Liver (tissue), 9 donors: Measurements from ENCODE around the gene GLRX5. TPM values are rescaled to one million over a fixed set of nuclear protein-coding genes. Genes with fewer than 3 reads are reported as not detected.

Source experiments
- DNase-seq: peaks from one replicate; pipeline ENCODE4 v3.0.0-alpha.2; 2017; ENCODE audit warnings: low spot score
- H3K27ac ChIP-seq, 2 donors: one replicate each; pipeline ENCODE4 v1.7.0; 2013; ENCODE audit warnings: inconsistent platforms in 2 of 2, low read length in 2 of 2, control low read depth in 1 of 2, low read depth in 1 of 2, mild to moderate bottlenecking in 1 of 2
- H3K27me3 ChIP-seq, 4 donors: one replicate each; pipeline versions ENCODE4 v1.6.1 to v1.7.0; 2013; ENCODE audit warnings: low read length in 3 of 4, inconsistent platforms in 1 of 4, mild to moderate bottlenecking in 1 of 4, moderate library complexity in 1 of 4; ENCODE audit not compliant: control insufficient read depth in 4 of 4, insufficient read depth in 4 of 4
- H3K36me3 ChIP-seq, 4 donors: one replicate each; pipeline versions ENCODE4 v1.6.1 to v1.7.0; 2013; ENCODE audit warnings: low read length in 3 of 4, mild to moderate bottlenecking in 3 of 4, low read depth in 1 of 4, moderate library complexity in 1 of 4; ENCODE audit not compliant: control insufficient read depth in 4 of 4, insufficient read depth in 3 of 4
- H3K4me1 ChIP-seq, 4 donors: one replicate each; pipeline versions ENCODE4 v1.6.1 to v1.7.0; 2013; ENCODE audit warnings: low read length in 3 of 4, mild to moderate bottlenecking in 3 of 4, moderate library complexity in 1 of 4; ENCODE audit not compliant: control insufficient read depth in 4 of 4, insufficient read depth in 4 of 4
- H3K4me3 ChIP-seq, 3 donors: one replicate each; pipeline versions ENCODE4 v1.6.1 to v1.7.0; 2013; ENCODE audit warnings: low read length in 3 of 3, control low read depth in 1 of 3, low read depth in 1 of 3, mild to moderate bottlenecking in 1 of 3
- H3K9ac ChIP-seq, 2 donors: one replicate each; pipeline ENCODE4 v1.7.0; 2013; ENCODE audit warnings: low read length in 2 of 2, mild to moderate bottlenecking in 2 of 2, moderate library complexity in 2 of 2, control low read depth in 1 of 2, low read depth in 1 of 2
- H3K9me3 ChIP-seq, 4 donors: one replicate each; pipeline versions ENCODE4 v1.6.1 to v1.7.0; 2013; ENCODE audit warnings: low read length in 3 of 4; ENCODE audit not compliant: control insufficient read depth in 4 of 4
- CTCF ChIP-seq: fragments of 150-350 bp; IDR thresholded peaks from 2 replicates; pipeline ENCODE4 v1.5.1; 2017; ENCODE audit warnings: improper control_type of control experiment, low read depth, low read length; ENCODE audit not compliant: missing input control
- FOXA1 ChIP-seq: IDR thresholded peaks from 2 replicates; pipeline ENCODE4 v1.6.1; 2016; ENCODE audit warnings: antibody characterized with exemption
- FOXA2 ChIP-seq: IDR thresholded peaks from 2 replicates; pipeline ENCODE4 v1.6.1; 2016; ENCODE audit warnings: antibody characterized with exemption
- HNF4A ChIP-seq, 2 donors: conservative IDR thresholded peaks; 2 replicates each; pipeline ENCODE4 v1.6.1; 2016; ENCODE audit warnings: antibody characterized with exemption in 2 of 2, mild to moderate bottlenecking in 2 of 2
- JUND ChIP-seq, 2 donors: IDR thresholded peaks; 2 replicates each; pipeline ENCODE4 v1.6.1; 2016; ENCODE audit warnings: antibody characterized with exemption in 2 of 2
- MAX ChIP-seq: IDR thresholded peaks from 2 replicates; pipeline ENCODE4 v1.6.1; 2016; ENCODE audit warnings: antibody characterized with exemption
- NR2F2 ChIP-seq: IDR thresholded peaks from 2 replicates; pipeline ENCODE4 v1.6.1; 2016; ENCODE audit warnings: antibody characterized with exemption
- RAD21 ChIP-seq, 2 donors: IDR thresholded peaks; 2 replicates each; pipeline ENCODE4 v1.6.1; 2016; ENCODE audit warnings: antibody characterized with exemption in 2 of 2, mild to moderate bottlenecking in 2 of 2
- RXRA ChIP-seq, 2 donors: IDR thresholded peaks; 2 replicates each; pipeline ENCODE4 v1.6.1; 2017 to 2018; ENCODE audit warnings: antibody characterized with exemption in 2 of 2, mild to moderate bottlenecking in 1 of 2
- SP1 ChIP-seq: IDR thresholded peaks from 2 replicates; pipeline ENCODE4 v1.6.1; 2018; ENCODE audit warnings: antibody characterized with exemption, mild to moderate bottlenecking
- TAF1 ChIP-seq: conservative IDR thresholded peaks from 2 replicates; pipeline ENCODE4 v1.6.1; 2016; ENCODE audit warnings: antibody characterized with exemption, mild to moderate bottlenecking
- YY1 ChIP-seq: IDR thresholded peaks from 2 replicates; pipeline ENCODE4 v1.6.1; 2016; ENCODE audit warnings: antibody characterized with exemption, mild to moderate bottlenecking
- WGBS: extraction: QIAGEN DNeasy Blood & Tissue Kit; methylation state at CpG from one replicate; pipeline ENCODE4 v1.1.7; 2013; 5-methylcytosine and 5-hydroxymethylcytosine counted together
- polyA plus RNA-seq, 2 donors: library from polyadenylated mRNA; stranded (reverse) in 1 of 2; unstranded in 1 of 2; fragments of 200-250 nt in 1 of 2; fragments of >200 nt in 1 of 2; fragmentation: Nextera tagmentation in 1 of 2; extraction: Ambion mirVana in 1 of 2; gene quantifications; one replicate each; pipeline versions ENCODE4 v1.2.1 to v1.2.3, GENCODE V29; 2013 to 2015
- total RNA-seq, 2 donors: library from RNA; depleted of rRNA; stranded (reverse); fragments of >200 nt; gene quantifications; one replicate each; pipeline ENCODE4 v1.2.3, GENCODE V29; 2014
- TF ChIP-seq, protein P1 (sequence below): IDR thresholded peaks from 2 replicates; pipeline ENCODE4 v1.6.1; 2016; ENCODE audit warnings: antibody characterized with exemption
- donor health status: healthy.
- donor health status: healthy.
- donor health status: healthy.
- donor health status: healthy.
- donor health status: healthy.

GLRX5 gene
- total and polyA plus RNA-seq, 4 donors = 28.4 to 172 (median 39.7) TPM

GRCh38 chr14:95551435-95551834, 16.6 kb downstream of the GLRX5 start:
- no peaks in the 10 kb centered on the region for H3K9me3 ChIP-seq
- H3K4me1 ChIP-seq = peaks cover 0 to 9% (median 5%) of the 10 kb centered on the region in 4 donors
- H3K4me3 ChIP-seq = no peak overlapping the region
- no peak for TF ChIP-seq FOXA1
- TF ChIP-seq JUND (IDR thresholded peaks at IDR 0.05) = no peak
- TF ChIP-seq FOXA2 = no peak
- no peak for TF ChIP-seq MAX
- 98% methylated on average over 1 of the region's 1 CpG for WGBS
- peaks cover 0 to 6% (median 1%) of the 10 kb centered on the region in 4 donors for H3K36me3 ChIP-seq
- H3K27ac ChIP-seq = no peak overlapping the region
- H3K9ac ChIP-seq = no peak overlapping the region
- DNase-seq = no peak
- no peaks in the 10 kb centered on the region for H3K27me3 ChIP-seq

- 94% methylated on average over 7 of the region's 7 CpGs for WGBS
- Histone ChIP-seq H3K9ac (no peak overlapping the region), H3K27me3 (no peaks in the 10 kb centered on the region), H3K27ac (no peak overlapping the region), H3K4me1 (peaks cover 0 to 9% (median 5%) of the 10 kb centered on the region in 4 donors), H3K4me3 (no peak overlapping the region), H3K36me3 (no peaks in the 10 kb centered on the region), H3K9me3 (no peaks in the 10 kb centered on the region)
- DNase-seq = no peak
- TF ChIP-seq RXRA (IDR thresholded peaks at IDR 0.05) = no peak
- TF ChIP-seq HNF4A (conservative IDR thresholded peaks at IDR 0.05) = no peak
- TF ChIP-seq SP1 = no peak
- no peak for TF ChIP-seq FOXA1
- TF ChIP-seq MAX = no peak
- TF ChIP-seq NR2F2 = no peak
Observed at GRCh38 chr14:95553141-95553540, 18.3 kb downstream of the GLRX5 start.

GRCh38 chr14:95555053-95555452, 20.2 kb downstream of the GLRX5 start:
- Histone ChIP-seq H3K4me1 (peaks cover 0 to 10% (median 4%) of the 10 kb centered on the region in 4 donors), H3K9ac (no peak overlapping the region), H3K36me3 (no peaks in the 10 kb centered on the region), H3K4me3 (no peak overlapping the region), H3K27me3 (no peaks in the 10 kb centered on the region), H3K27ac (no peak overlapping the region), H3K9me3 (no peaks in the 10 kb centered on the region)
- 99% methylated on average over 10 of the region's 10 CpGs for WGBS
- DNase-seq = no peak
- TF ChIP-seq YY1 = no peak
- no peak for TF ChIP-seq RAD21 (IDR thresholded peaks at IDR 0.05)
- TF ChIP-seq RXRA (IDR thresholded peaks at IDR 0.05) = no peak
- TF ChIP-seq TAF1 = no peak

DNA sequence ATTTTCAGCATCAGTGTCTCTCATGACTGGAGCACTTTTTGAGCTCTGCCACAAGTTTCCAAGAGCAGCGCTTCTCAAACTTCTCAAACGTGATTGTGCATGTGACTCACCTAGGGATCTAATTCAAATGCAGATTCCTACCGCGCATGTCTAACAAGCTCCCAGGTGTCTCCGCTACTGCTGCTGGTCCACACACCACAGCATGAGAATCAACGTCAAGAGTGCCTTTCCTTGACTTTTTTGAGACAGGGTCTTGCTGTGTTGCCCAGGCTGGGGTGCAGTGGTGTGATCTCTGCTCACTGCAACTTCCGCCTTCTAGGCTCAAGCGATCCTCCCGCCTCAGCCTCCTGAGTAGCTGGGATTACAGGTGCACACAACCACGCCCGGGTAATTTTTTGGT, 22.4 kb downstream of the GLRX5 start:
- WGBS = 94% methylated on average over 11 of the region's 11 CpGs
- Histone ChIP-seq H3K4me1 (peaks cover 0 to 9% (median 3%) of the 10 kb centered on the region in 4 donors), H3K27me3 (no peaks in the 10 kb centered on the region)

More for the DNA sequence above, 22.4 kb downstream of the GLRX5 start:
- TF ChIP-seq FOXA1 = no peak
- TF ChIP-seq TAF1 = no peak
- TF ChIP-seq, protein P1, sequence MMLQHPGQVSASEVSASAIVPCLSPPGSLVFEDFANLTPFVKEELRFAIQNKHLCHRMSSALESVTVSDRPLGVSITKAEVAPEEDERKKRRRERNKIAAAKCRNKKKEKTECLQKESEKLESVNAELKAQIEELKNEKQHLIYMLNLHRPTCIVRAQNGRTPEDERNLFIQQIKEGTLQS = no peak
- TF ChIP-seq NR2F2 = no peak
- no peak for TF ChIP-seq CTCF
- DNase-seq = no peak
- no peaks in the 10 kb centered on the region for H3K9me3 ChIP-seq
- no peak overlapping the region for H3K4me3 ChIP-seq
- no peaks in the 10 kb centered on the region for H3K36me3 ChIP-seq
- H3K27ac ChIP-seq = no peak overlapping the region
- no peak overlapping the region for H3K9ac ChIP-seq
